Mononuclear cell (primary cell): ENCODE data around the gene DSCAM. TPM values are rescaled to one million over a fixed set of nuclear protein-coding genes. Genes with fewer than 3 reads are reported as not detected.
"Not testable (repeated sequence)": the region's sequence is repeated elsewhere in the genome, so short reads cannot be mapped to it uniquely, and the experiment has no call there.

Experiments
- H3K27me3 ChIP-seq: 2 replicates; pipeline ENCODE4 v1.6.0; 2011; ENCODE audit warnings: low read length, control low read depth; ENCODE audit not compliant: insufficient read depth
- H3K4me1 ChIP-seq: 2 replicates; pipeline ENCODE4 v1.5.1; 2011; ENCODE audit warnings: mild to moderate bottlenecking, low read length, control low read depth; ENCODE audit not compliant: insufficient read depth
- H3K4me3 ChIP-seq: 2 replicates; pipeline ENCODE4 v1.5.1; 2011; ENCODE audit warnings: mild to moderate bottlenecking, low read length, moderate library complexity
- H3K9me3 ChIP-seq: 2 replicates; pipeline ENCODE4 v1.5.1; 2011; ENCODE audit warnings: low read depth, mild to moderate bottlenecking, control low read depth, low read length
- total RNA-seq: library from RNA; depleted of rRNA; stranded (reverse); fragments of >200 nt; gene quantifications from one replicate; pipeline ENCODE4 v1.2.3, GENCODE V29; 2012

The DSCAM gene
- total RNA-seq, 1 donor = not detected

- Histone ChIP-seq H3K4me1 (no peaks in the 10 kb centered on the region), H3K4me3 (no peak overlapping the region), H3K9me3 (no peaks in the 10 kb centered on the region), H3K27me3 (no peaks in the 10 kb centered on the region)
These were observed 392.9 kb downstream of the DSCAM start for GRCh38 chr21:40454057-40454456.

GRCh38 chr21:40453183-40453582 lies 393.8 kb downstream of the DSCAM start:
- H3K27me3 ChIP-seq = no peaks in the 10 kb centered on the region
- no peaks in the 10 kb centered on the region for H3K4me1 ChIP-seq
- no peaks in the 10 kb centered on the region for H3K9me3 ChIP-seq
- no peak overlapping the region for H3K4me3 ChIP-seq

GRCh38 chr21:40452548-40452947 lies 394.4 kb downstream of the DSCAM start:
- no peaks in the 10 kb centered on the region for H3K27me3 ChIP-seq
- H3K4me1 ChIP-seq = no peaks in the 10 kb centered on the region
- H3K9me3 ChIP-seq = no peaks in the 10 kb centered on the region
- H3K4me3 ChIP-seq = no peak overlapping the region

GRCh38 chr21:40447016-40447415 lies 399.9 kb downstream of the DSCAM start:
- Histone ChIP-seq H3K4me1 (no peaks in the 10 kb centered on the region), H3K9me3 (no peaks in the 10 kb centered on the region), H3K27me3 (no peaks in the 10 kb centered on the region), H3K4me3 (no peak overlapping the region)

- H3K9me3 ChIP-seq = no peaks in the 10 kb centered on the region
- no peaks in the 10 kb centered on the region for H3K4me1 ChIP-seq
- H3K27me3 ChIP-seq = no peaks in the 10 kb centered on the region
- no peak overlapping the region for H3K4me3 ChIP-seq
These were observed 401.5 kb downstream of the DSCAM start for GRCh38 chr21:40445349-40445921.

- H3K9me3 ChIP-seq, H3K4me3 ChIP-seq, H3K27me3 ChIP-seq, H3K4me1 ChIP-seq: not testable (repeated sequence)
These were observed 407.4 kb downstream of the DSCAM start for GRCh38 chr21:40439581-40439980.

- Histone ChIP-seq H3K4me1 (no peaks in the 10 kb centered on the region), H3K4me3 (no peak overlapping the region), H3K9me3 (peaks cover 8% of the 10 kb centered on the region), H3K27me3 (no peaks in the 10 kb centered on the region)
These were observed 408.3 kb downstream of the DSCAM start for GRCh38 chr21:40438616-40439015.

- Histone ChIP-seq H3K27me3 (no peaks in the 10 kb centered on the region), H3K4me3 (no peak overlapping the region), H3K9me3 (peaks cover 8% of the 10 kb centered on the region), H3K4me1 (no peaks in the 10 kb centered on the region)
These were observed 410.7 kb downstream of the DSCAM start for GRCh38 chr21:40436261-40436660.

GRCh38 chr21:40433538-40433937 lies 413.4 kb downstream of the DSCAM start:
- H3K4me3 ChIP-seq = no peak overlapping the region

GRCh38 chr21:40425981-40426380 lies 421.0 kb downstream of the DSCAM start:
- H3K4me3 ChIP-seq = no peak overlapping the region
- peaks cover 4% of the 10 kb centered on the region for H3K9me3 ChIP-seq
- H3K27me3 ChIP-seq = no peaks in the 10 kb centered on the region
- no peaks in the 10 kb centered on the region for H3K4me1 ChIP-seq

More at GRCh38 chr21:40433538-40433937, 413.4 kb downstream of the DSCAM start:
- Histone ChIP-seq H3K27me3 (no peaks in the 10 kb centered on the region), H3K9me3 (no peaks in the 10 kb centered on the region), H3K4me1 (no peaks in the 10 kb centered on the region)

- Histone ChIP-seq H3K27me3 (no peaks in the 10 kb centered on the region), H3K9me3 (peaks cover 6% of the 10 kb centered on the region), H3K4me1 (no peaks in the 10 kb centered on the region), H3K4me3 (no peak overlapping the region)
These were observed 423.9 kb downstream of the DSCAM start for GRCh38 chr21:40422896-40423635.

GRCh38 chr21:40421121-40421520 lies 425.8 kb downstream of the DSCAM start:
- H3K9me3 ChIP-seq = peaks cover 6% of the 10 kb centered on the region
- H3K4me1 ChIP-seq = no peaks in the 10 kb centered on the region
- no peak overlapping the region for H3K4me3 ChIP-seq
- H3K27me3 ChIP-seq = no peaks in the 10 kb centered on the region

GRCh38 chr21:40416572-40416971 lies 430.4 kb downstream of the DSCAM start:
- H3K4me1 ChIP-seq = no peaks in the 10 kb centered on the region
- no peak overlapping the region for H3K4me3 ChIP-seq
- H3K9me3 ChIP-seq = peaks cover 6% of the 10 kb centered on the region
- H3K27me3 ChIP-seq = no peaks in the 10 kb centered on the region

- no peak overlapping the region for H3K4me3 ChIP-seq
- no peaks in the 10 kb centered on the region for H3K9me3 ChIP-seq
- H3K4me1 ChIP-seq = no peaks in the 10 kb centered on the region
- H3K27me3 ChIP-seq = no peaks in the 10 kb centered on the region
These were observed 438.4 kb downstream of the DSCAM start for GRCh38 chr21:40408561-40408960.

- H3K9me3 ChIP-seq = no peaks in the 10 kb centered on the region
- H3K27me3 ChIP-seq = no peaks in the 10 kb centered on the region
- no peaks in the 10 kb centered on the region for H3K4me1 ChIP-seq
- H3K4me3 ChIP-seq = no peak overlapping the region
These were observed 442.6 kb downstream of the DSCAM start for GRCh38 chr21:40404396-40404800.
